DOHH2 (cell line): Measurements from ENCODE around the gene PCNX2.
A peak's percentile ranks its signal among the peaks of the same experiment; 100 is the strongest.

Source experiments
- H3F3A ChIP-seq: fragments of 200-600 bp; sonication (generic), shearing (Covaris generic); 2 replicates; pipeline ENCODE4 v1.6.0; 2016; ENCODE audit warnings: antibody characterized with exemption, mild to moderate bottlenecking; ENCODE audit not compliant: control insufficient read depth, insufficient read depth
- H3K27ac ChIP-seq: fragments of 200-600 bp; sonication (generic); 2 replicates; pipeline ENCODE4 v1.5.1; 2014; ENCODE audit warnings: low read depth, mild to moderate bottlenecking, low read length, moderate library complexity
- H3K27me3 ChIP-seq: fragments of 200-600 bp; sonication (generic); 2 replicates; pipeline ENCODE4 v1.6.1; 2014; ENCODE audit warnings: mild to moderate bottlenecking, low read length, mixed read lengths; ENCODE audit not compliant: control insufficient read depth
- H3K36me3 ChIP-seq: fragments of 200-600 bp; sonication (generic); 2 replicates; pipeline ENCODE4 v1.6.1; 2014; ENCODE audit warnings: mild to moderate bottlenecking, low read length, moderate library complexity, mixed read lengths; ENCODE audit not compliant: control insufficient read depth
- H3K4me1 ChIP-seq: fragments of 200-600 bp; sonication (generic); 2 replicates; pipeline ENCODE4 v1.6.1; 2014; ENCODE audit warnings: mild to moderate bottlenecking, low read length, mixed read lengths; ENCODE audit not compliant: control insufficient read depth
- H3K4me2 ChIP-seq: fragments of 200-600 bp; sonication (generic); 2 replicates; pipeline ENCODE4 v1.6.0; 2014; ENCODE audit warnings: mild to moderate bottlenecking, low read length, moderate library complexity
- H3K4me3 ChIP-seq: fragments of 200-600 bp; sonication (generic); 2 replicates; pipeline ENCODE4 v1.5.1; 2014; ENCODE audit warnings: mild to moderate bottlenecking, low read length, mixed read lengths
- H3K79me2 ChIP-seq: fragments of 200-600 bp; sonication (generic); 2 replicates; pipeline ENCODE4 v1.6.1; 2014; ENCODE audit warnings: mild to moderate bottlenecking, low read length, mixed read lengths; ENCODE audit not compliant: control insufficient read depth
- H3K9me2 ChIP-seq: fragments of 200-600 bp; sonication (generic); replicated peaks from 2 replicates; pipeline ENCODE4 v1.6.1; 2014; ENCODE audit warnings: mild to moderate bottlenecking, low read length, mixed read lengths; ENCODE audit not compliant: control insufficient read depth
- H3K9me3 ChIP-seq: fragments of 200-600 bp; sonication (generic); 2 replicates; pipeline ENCODE4 v1.6.1; 2014; ENCODE audit warnings: antibody characterized with exemption, low read length, mixed read lengths; ENCODE audit not compliant: control insufficient read depth, insufficient read depth
- H4K20me1 ChIP-seq: fragments of 200-600 bp; sonication (generic); 2 replicates; pipeline ENCODE4 v1.6.0; 2014; ENCODE audit warnings: low read depth, mild to moderate bottlenecking, antibody characterized with exemption, low read length, moderate library complexity; ENCODE audit not compliant: control insufficient read depth, insufficient read depth
- CTCF ChIP-seq: fragments of 200-600 bp; sonication (generic); IDR thresholded peaks from one replicate; pipeline ENCODE4 v1.5.1; 2014; ENCODE audit warnings: antibody characterized with exemption, mild to moderate bottlenecking, low read depth, low read length; ENCODE audit not compliant: poor library complexity, severe bottlenecking
- EZH2phosphoT487 ChIP-seq: fragments of 200-600 bp; sonication (generic); IDR thresholded peaks from 2 replicates; pipeline ENCODE4 v1.6.1; 2017; ENCODE audit warnings: borderline replicate concordance, mild to moderate bottlenecking, antibody characterized with exemption, low read length, moderate library complexity, mixed read lengths

PCNX2 gene

DNA sequence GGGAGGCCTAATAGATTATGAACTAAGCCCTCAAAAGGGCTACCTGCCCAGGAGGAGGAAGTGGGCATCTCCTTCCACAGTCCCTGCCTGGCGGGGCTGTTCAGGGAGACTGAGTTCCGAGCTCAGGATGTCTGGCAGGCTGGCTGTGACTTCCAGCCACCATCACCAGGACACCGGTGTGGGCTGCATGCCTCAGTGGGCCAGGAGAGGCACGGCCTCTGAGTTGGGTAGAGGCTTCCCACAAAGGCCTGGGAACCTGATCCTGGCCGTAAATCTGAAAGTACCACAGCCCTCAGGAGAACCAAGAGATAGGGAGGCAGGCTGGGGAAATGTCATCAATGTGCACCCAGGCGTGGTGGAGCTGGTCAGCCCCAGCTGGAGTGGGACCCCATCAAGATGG, 316.0 kb downstream of the PCNX2 start:
- Histone ChIP-seq H3F3A (no peaks in the 10 kb centered on the region), H3K27ac (no peak overlapping the region), H3K9me2 (no peaks in the 10 kb centered on the region), H3K4me2 (no peak overlapping the region), H4K20me1 (no peaks in the 10 kb centered on the region), H3K36me3 (peaks cover 10% of the 10 kb centered on the region), H3K79me2 (no peaks in the 10 kb centered on the region), H3K27me3 (no peaks in the 10 kb centered on the region), H3K4me1 (peaks cover 16% of the 10 kb centered on the region), H3K4me3 (no peak overlapping the region), H3K9me3 (no peaks in the 10 kb centered on the region)
- TF ChIP-seq CTCF (no peak), EZH2phosphoT487 (no peak)

DNA sequence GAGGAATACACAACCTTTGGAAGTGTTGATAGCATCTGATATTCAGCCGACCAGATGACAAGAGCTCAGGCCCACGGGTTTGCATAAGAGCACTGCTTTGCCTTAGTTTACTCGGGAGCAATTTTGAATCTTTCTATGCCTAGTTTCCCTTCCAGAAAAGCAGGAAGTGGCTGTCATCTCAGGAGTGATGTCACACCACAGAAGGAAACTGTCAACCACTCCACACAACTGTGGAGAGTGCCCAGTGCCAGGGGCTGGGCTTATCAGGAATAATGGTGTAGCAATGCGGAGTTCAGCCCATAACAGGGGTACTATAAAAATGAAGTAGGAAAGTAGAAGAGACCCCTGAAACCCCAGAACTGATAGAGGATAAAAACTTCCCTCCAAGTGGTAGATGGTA, 316.7 kb downstream of the PCNX2 start:
- Histone ChIP-seq H3K36me3 (peaks cover 15% of the 10 kb centered on the region), H3K4me1 (peaks cover 16% of the 10 kb centered on the region), H4K20me1 (no peaks in the 10 kb centered on the region), H3K9me3 (no peaks in the 10 kb centered on the region; the same call in 1 of the 2 replicates), H3K27ac (peak overlapping the region; percentile 29; the same call in 1 of the 2 replicates), H3K27me3 (no peaks in the 10 kb centered on the region), H3K4me3 (no peak overlapping the region), H3F3A (no peaks in the 10 kb centered on the region), H3K4me2 (peak overlapping the region; percentile 24; the same call in 1 of the 2 replicates), H3K79me2 (no peaks in the 10 kb centered on the region), H3K9me2 (no peaks in the 10 kb centered on the region)
- no peak for TF ChIP-seq CTCF
- TF ChIP-seq EZH2phosphoT487 = no peak

GRCh38 chr1:232978091-232978634, 317.4 kb downstream of the PCNX2 start:
- Histone ChIP-seq H3K27me3 (no peaks in the 10 kb centered on the region), H3K9me3 (no peaks in the 10 kb centered on the region; the same call in 1 of the 2 replicates), H3K4me2 (peak overlapping the region; percentile 33; the same call in 1 of the 2 replicates), H3K27ac (peak overlapping the region; percentile 29; the same call in 1 of the 2 replicates), H3K79me2 (no peaks in the 10 kb centered on the region), H3F3A (no peaks in the 10 kb centered on the region), H3K4me1 (peaks cover 16% of the 10 kb centered on the region), H4K20me1 (no peaks in the 10 kb centered on the region), H3K4me3 (no peak overlapping the region), H3K36me3 (peaks cover 21% of the 10 kb centered on the region), H3K9me2 (no peaks in the 10 kb centered on the region)
- TF ChIP-seq EZH2phosphoT487 (no peak), CTCF (no peak)
